HG02852 (cell line): ENCODE data around the gene DAZAP1.

ENCODE experiments used
- ATAC-seq: cut with Tn5 transposase; IDR thresholded peaks from one replicate; pipeline ENCODE4 v1.9.1; 2021; ENCODE audit warnings: mild to moderate bottlenecking, moderate library complexity; ENCODE audit not compliant: unreplicated experiment

DAZAP1 gene

GRCh38 chr19:1407528-1408299 lies at the start of gene DAZAP1:
TSS of gene DAZAP1 (plus strand) at chr19:1407586. CDS start at chr19:1407774, 188 bp downstream.
- ATAC-seq: peak; percentile 34

DNA sequence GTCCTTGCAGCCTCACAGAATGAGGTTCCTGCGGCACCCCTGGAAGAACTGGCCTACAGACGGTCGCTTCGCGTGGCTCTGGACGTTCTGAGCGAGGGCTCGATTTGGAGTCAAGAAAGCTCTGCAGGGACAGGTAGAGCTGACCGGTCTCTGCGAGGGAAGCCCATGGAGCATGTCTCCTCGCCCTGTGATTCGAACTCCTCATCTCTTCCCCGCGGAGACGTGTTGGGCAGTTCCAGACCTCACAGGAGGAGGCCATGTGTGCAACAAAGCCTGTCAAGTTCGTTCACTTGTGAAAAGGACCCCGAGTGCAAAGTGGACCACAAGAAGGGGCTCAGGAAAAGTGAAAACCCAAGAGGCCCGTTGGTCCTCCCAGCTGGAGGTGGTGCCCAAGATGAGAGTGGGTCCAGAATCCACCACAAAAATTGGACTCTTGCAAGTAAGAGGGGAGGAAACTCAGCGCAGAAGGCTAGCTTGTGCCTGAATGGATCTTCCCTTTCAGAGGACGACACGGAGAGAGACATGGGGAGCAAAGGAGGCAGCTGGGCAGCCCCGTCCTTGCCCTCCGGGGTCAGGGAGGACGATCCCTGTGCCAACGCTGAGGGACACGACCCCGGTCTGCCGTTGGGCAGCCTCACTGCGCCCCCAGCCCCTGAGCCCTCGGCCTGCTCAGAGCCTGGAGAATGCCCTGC lies 47.1 kb upstream of the DAZAP1 start:
- ATAC-seq: no peak

DNA sequence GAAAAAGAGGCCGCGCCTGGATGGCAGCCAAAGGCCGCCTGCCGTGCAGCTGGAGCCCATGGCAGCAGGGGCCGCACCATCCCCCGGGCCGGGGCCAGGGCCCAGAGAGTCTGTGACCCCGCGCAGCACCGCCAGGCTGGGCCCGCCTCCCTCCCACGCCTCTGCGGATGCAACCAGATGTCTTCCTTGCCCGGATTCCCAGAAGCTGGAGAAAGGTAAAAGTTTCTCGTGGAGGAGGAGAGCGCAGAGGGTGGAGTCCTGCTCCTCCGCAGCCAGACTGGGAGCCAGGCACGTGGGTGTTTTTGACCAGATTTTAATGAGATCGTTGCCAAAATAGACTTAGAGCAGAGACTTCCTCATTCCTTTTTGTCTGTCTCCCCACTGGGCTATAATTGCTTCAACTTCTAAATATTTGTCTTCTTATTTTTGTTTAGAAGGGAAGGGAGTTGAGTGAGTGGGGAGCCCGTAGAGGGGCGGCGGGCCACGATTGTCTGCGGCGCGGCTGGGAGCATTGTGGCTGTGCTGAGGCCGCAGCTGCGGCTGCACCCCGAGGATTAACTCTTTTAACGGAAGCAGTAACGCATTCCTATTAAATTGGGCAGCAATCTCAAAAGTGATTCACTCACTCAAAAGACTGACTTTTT lies 46.4 kb upstream of the DAZAP1 start:
- ATAC-seq: no peak

DNA sequence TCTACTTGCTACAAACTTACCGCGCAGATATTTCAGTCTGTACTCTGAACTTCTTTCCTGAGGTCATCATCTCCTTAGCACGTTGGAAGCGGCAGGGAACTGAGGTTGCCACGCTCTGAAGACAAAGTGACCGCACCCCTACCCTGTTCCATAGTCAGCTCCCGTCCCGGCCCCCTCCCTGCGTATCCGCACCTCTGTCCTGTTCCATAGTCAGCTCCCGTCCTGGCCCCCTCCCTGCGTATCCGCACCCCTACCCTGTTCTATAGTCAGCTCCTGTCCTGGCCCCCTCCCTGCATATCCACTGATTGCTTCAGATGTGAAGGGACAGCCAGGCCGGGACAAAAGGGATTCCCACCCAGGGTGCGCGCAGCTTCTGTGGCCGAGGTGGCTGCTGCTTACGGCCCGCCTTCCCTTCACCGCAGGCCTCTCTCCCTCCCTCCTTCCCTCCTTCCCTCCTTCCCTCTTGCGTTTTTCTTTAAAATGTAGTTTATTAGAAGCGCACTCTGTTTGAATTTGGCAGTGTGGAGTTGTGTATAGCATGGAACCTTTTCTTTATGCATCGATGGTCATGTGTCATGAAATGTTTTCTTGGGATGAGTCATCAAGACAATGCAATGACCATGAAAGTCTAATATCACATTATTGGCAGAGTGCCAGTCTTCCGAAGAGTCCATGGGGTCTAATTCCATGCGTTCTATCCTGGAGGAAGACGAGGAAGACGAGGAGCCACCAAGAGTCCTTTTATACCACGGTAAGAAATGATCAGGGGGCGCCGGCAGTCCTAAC lies 45.6 kb upstream of the DAZAP1 start:
- no peak for ATAC-seq

- no peak for ATAC-seq
Observed at GRCh38 chr19:1362387-1363257, 44.8 kb upstream of the DAZAP1 start.

DNA sequence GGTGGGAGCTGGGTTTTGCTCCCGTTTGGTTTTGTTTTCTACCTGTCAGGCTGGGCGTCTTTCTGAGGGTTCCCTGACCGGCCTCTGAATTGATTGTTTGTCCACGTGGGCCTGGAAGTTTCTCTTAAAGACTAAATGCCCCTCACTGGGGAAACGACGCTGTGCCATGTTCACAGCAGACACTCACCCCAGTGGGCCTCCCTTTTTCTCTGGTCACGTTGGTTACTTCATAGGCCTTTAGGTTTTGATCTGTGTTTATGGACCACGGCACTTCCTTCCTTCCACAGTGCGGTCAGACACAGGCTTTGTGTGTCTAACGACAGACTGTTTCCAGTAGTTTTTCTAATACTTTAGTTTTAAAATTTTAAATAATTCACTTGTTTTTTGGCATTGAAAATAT lies 43.8 kb upstream of the DAZAP1 start:
- no peak for ATAC-seq

GRCh38 chr19:1364070-1364704 lies 43.2 kb upstream of the DAZAP1 start:
- no peak for ATAC-seq

GRCh38 chr19:1365319-1366269 lies 41.8 kb upstream of the DAZAP1 start:
- no peak for ATAC-seq

DNA sequence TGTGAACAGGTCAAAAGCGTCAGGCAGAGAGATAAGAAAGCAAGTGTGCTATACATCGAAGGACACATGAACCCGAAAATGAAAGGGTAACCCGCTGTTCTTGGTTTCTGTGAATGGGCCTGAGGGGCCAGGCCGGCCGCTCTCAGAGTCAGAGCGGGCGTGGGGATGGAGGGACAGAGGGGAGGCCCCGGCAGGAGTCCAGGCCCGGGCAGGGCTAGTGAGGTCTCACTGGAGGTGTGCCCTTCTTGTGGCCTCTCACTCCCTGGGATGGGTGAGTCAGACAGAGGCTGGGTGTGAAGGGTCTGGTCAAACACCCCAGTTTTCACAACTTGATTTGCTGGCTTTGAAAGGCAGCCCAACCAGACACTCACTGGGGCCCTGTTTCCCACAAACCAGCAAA lies 41.1 kb upstream of the DAZAP1 start:
- ATAC-seq: no peak

- ATAC-seq: no peak
Observed at GRCh38 chr19:1366899-1367870, 40.2 kb upstream of the DAZAP1 start.

DNA sequence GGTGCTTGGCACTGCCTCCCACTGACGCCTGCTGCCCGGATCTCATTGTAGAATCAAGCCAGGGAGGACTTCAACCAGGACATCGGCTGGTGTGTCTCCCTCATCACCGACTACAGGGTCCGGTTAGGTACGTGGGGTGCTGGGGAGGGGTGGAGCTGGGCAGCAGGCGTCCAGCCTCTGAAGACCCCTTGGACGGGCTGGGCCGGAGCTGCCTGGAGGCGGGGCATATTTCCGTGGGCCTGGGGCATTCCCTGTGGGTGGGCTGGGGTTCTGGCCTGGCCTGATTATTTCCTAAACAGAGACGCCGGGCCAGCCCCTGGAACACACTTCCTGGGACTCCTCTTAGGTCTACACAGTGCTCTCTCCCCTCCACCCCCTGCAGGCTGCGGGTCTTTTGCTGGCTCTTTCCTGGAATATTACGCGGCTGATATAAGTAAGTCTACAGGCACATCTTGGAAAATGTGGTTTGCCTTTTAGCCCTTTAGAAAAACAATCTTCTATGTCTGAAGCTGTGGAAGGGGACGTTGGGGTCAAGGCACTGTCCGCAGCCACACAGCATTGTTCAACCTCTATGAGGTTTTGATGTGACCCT lies 38.1 kb upstream of the DAZAP1 start:
- no peak for ATAC-seq

DNA sequence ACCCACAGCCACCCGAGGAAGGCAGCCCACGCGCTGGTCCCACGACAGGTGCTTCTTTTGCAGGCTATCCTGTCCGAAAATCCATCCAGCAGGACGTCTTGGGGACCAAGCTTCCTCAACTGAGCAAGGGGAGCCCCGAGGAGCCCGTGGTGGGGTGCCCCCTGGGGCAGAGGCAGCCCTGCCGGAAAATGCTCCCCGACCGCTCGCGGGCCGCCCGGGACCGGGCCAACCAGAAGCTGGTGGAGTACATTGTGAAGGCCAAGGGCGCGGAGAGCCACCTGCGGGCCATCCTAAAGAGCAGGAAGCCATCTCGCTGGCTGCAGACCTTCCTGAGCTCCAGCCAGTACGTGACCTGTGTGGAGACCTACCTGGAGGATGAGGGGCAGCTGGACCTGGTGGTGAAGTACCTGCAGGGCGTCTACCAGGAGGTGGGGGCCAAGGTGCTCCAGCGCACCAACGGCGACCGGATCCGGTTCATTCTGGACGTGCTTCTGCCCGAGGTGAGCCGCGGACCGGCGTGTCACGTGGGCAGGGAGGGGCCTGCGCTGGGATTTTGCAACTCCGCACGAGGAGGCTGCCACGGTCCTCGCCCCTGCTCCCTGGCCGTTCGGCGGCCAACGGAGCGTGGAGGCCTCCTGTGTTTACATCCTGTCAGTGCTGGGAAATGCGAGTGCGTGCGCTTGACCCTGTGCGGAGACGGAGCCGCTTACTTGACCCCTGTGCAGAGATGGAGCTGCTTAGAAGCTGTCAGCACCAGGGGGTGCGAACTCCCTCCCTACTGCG lies 36.6 kb upstream of the DAZAP1 start:
- no peak for ATAC-seq

- no peak for ATAC-seq
Observed at GRCh38 chr19:1373042-1373533, 34.3 kb upstream of the DAZAP1 start.

DNA sequence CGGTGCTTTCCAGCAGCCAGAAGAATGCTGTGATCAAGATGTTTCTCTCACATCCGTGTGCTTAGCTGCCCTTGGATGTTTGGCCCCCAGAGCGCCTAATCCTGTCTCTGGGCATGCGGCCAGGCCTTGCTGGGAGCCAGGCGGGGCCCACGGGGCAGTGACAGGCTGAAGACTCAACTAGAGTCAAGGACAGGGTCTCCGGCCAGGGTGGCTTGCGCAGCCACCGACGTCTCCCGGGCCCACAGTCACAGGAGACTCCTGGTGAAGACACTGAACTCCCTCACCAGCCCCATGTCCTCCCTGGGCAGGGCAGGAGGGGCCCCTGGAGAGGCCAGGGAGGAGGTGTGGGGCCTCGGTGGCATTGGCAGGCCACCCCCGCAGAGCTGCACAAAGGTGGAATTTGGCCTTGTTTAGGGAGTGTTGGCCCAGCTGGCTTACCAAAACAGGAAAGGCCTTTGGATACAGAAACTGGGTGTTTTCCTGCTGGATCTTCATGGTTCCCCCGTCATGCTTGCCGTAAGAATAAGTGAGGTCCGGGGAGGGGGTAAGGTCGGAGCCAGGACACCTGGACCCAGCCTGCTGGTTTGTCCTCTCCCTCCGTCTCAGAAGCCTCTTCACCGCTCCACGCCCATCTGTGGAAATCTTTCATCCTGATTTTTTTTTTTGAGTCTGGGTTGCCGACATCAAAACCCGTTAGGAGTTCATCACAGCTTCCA lies 33.7 kb upstream of the DAZAP1 start:
- no peak for ATAC-seq

- ATAC-seq: no peak
Observed at GRCh38 chr19:1374250-1374577, 33.2 kb upstream of the DAZAP1 start.

DNA sequence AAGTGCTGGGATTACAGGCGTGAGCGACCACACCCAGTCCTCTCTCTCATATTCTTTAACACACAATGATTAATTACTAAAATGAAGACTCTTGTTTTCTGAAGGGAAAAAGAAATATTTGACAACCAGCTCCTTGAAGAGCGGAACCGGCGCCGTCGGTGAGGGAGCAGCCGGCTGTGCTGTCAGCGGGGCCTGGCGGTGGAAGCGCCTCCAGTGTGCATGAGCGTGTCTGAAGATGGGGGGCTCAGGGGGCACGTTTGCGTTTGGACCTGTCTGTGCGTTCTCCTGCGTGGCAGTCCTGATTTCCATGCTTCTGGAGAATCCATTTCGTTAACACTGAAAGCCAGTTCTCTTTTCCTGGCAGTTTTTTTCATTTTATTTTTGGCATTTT lies 31.0 kb upstream of the DAZAP1 start:
- no peak for ATAC-seq
